SU-DHL-6 (cell line): ENCODE results near the gene EIF5.

Experiments
- CTCF ChIP-seq: fragments of 200-600 bp; sonication (generic); IDR thresholded peaks from one replicate; pipeline ENCODE4 v1.5.1; 2017; ENCODE audit warnings: antibody characterized with exemption, mild to moderate bottlenecking, low read length, moderate library complexity; ENCODE audit not compliant: insufficient read depth, poor library complexity, severe bottlenecking
- EZH2phosphoT487 ChIP-seq: fragments of 200-600 bp; sonication (generic), shearing (Covaris generic); conservative IDR thresholded peaks from 2 replicates; pipeline ENCODE4 v1.6.1; 2018; ENCODE audit warnings: mild to moderate bottlenecking, antibody characterized with exemption, low read length, moderate library complexity, mixed read lengths

DNA sequence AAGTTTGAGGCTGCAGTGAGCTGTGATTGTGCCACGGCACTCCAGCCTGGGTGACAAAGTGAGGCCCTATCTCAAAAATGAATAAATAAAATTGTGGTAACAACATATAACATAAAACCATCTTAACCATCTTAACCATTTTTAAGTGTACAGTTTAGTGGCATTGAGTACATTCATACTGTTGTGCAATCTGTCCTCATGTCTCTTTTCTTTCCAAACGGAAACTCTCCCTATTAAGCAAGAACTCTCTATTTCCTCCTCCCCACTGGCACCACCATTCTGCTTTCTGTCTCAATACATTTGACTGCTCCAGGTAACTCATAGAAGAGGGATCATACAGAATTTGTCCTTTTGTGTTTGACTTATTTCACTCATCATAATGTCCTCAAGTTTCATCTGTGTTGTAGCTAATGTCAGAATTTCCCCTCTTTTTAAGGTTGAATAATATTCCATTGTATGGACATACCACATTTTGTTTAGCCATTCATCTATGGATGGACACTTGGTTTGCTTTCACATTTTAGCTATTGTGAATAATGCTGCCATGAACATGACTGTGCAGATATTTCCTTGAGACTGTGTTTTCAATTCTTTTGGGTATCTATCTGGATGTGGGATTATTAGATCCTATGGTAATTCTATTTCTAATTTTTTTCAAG lies 46.8 kb downstream of the EIF5 start:
- TF ChIP-seq CTCF (no peak), EZH2phosphoT487 (no peak)
